GM21825 (cell line): ENCODE results near the gene LDLR.
"Not testable (repeated sequence)": the region's sequence is repeated elsewhere in the genome, so short reads cannot be mapped to it uniquely, and the experiment has no call there.

Experiments
- ATAC-seq: cut with Tn5 transposase; IDR thresholded peaks from one replicate; pipeline ENCODE4 v1.9.1; 2021; ENCODE audit warnings: mild to moderate bottlenecking, moderate library complexity; ENCODE audit not compliant: unreplicated experiment

LDLR gene

GRCh38 chr19:11103667-11104066 is 14.4 kb downstream of the LDLR start:
- ATAC-seq: not testable (repeated sequence)

DNA sequence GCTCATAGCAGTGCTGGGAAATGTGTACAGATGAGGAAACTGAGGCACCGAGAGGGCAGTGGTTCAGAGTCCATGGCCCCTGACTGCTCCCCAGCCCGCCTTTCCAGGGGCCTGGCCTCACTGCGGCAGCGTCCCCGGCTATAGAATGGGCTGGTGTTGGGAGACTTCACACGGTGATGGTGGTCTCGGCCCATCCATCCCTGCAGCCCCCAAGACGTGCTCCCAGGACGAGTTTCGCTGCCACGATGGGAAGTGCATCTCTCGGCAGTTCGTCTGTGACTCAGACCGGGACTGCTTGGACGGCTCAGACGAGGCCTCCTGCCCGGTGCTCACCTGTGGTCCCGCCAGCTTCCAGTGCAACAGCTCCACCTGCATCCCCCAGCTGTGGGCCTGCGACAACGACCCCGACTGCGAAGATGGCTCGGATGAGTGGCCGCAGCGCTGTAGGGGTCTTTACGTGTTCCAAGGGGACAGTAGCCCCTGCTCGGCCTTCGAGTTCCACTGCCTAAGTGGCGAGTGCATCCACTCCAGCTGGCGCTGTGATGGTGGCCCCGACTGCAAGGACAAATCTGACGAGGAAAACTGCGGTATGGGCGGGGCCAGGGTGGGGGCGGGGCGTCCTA is 15.9 kb downstream of the LDLR start:
- no peak for ATAC-seq

- no peak for ATAC-seq
These were observed 17.2 kb downstream of the LDLR start for GRCh38 chr19:11106477-11106876.

GRCh38 chr19:11108746-11109145 is 19.5 kb downstream of the LDLR start:
- ATAC-seq: no peak

- ATAC-seq: no peak
These were observed 22.0 kb downstream of the LDLR start for GRCh38 chr19:11111117-11111770.

DNA sequence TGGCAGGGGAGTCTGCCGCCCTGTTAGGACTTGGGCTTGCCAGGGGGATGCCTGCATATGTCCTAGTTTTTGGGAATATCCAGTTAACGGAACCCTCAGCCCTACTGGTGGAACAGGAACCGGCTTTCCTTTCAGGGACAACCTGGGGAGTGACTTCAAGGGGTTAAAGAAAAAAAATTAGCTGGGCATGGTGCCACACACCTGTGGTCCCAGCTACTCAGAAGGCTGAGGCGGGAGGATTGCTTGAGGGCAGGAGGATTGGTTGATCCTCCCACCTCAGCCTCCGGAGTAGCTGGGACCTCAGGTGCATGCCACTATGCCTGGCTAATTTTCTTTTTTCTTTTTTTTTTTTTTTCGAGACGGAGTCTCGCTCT is 22.5 kb downstream of the LDLR start:
- ATAC-seq: no peak

DNA sequence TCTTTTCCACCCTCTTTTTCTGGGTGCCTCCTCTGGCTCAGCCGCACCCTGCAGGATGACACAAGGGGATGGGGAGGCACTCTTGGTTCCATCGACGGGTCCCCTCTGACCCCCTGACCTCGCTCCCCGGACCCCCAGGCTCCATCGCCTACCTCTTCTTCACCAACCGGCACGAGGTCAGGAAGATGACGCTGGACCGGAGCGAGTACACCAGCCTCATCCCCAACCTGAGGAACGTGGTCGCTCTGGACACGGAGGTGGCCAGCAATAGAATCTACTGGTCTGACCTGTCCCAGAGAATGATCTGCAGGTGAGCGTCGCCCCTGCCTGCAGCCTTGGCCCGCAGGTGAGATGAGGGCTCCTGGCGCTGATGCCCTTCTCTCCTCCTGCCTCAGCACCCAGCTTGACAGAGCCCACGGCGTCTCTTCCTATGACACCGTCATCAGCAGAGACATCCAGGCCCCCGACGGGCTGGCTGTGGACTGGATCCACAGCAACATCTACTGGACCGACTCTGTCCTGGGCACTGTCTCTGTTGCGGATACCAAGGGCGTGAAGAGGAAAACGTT is 24.0 kb downstream of the LDLR start:
- no peak for ATAC-seq

GRCh38 chr19:11115042-11115441 is 25.8 kb downstream of the LDLR start:
- ATAC-seq: no peak

DNA sequence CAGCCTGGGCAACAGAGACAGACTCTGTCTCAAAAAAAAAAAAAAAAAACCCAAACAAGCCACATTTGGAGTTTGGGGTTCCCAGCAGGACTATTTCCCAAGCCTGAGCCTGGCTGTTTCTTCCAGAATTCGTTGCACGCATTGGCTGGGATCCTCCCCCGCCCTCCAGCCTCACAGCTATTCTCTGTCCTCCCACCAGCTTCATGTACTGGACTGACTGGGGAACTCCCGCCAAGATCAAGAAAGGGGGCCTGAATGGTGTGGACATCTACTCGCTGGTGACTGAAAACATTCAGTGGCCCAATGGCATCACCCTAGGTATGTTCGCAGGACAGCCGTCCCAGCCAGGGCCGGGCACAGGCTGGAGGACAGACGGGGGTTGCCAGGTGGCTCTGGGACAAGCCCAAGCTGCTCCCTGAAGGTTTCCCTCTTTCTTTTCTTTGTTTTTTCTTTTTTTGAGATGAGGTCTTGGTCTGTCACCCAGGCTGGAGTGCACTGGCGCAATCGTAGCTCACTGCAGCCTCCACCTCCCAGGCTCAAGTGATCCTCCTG is 26.7 kb downstream of the LDLR start:
- no peak for ATAC-seq

DNA sequence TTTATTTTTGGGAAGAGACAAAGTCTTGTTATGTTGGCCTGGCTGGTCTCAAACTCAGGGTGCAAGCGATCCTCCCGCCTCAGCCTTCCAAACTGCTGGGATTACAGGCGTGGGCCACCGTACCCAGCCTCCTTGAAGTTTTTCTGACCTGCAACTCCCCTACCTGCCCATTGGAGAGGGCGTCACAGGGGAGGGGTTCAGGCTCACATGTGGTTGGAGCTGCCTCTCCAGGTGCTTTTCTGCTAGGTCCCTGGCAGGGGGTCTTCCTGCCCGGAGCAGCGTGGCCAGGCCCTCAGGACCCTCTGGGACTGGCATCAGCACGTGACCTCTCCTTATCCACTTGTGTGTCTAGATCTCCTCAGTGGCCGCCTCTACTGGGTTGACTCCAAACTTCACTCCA is 27.2 kb downstream of the LDLR start:
- ATAC-seq: no peak

DNA sequence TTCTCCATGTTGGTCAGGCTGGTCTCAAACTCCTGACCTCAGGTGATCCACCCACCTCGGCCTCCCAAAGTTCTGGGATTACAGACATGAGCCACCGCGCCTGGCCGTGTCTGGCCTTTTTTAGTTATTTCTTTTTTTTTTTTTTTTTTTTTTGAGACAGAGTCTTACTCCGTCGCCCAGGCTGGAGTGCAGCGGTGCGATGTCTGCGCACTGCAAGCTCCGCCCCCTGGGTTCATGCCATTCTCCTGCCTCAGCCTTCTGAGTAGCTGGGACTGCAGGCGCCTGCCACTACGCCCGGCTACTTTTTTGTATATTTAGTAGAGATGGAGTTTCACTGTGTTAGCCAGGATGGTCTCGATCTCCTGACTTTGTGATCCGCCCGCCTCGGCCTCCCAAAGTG is 32.7 kb downstream of the LDLR start:
- not testable (repeated sequence) for ATAC-seq

GRCh38 chr19:11123114-11123513 is 33.9 kb downstream of the LDLR start:
- no peak for ATAC-seq

- not testable (repeated sequence) for ATAC-seq
These were observed 34.9 kb downstream of the LDLR start for GRCh38 chr19:11124157-11124556.

DNA sequence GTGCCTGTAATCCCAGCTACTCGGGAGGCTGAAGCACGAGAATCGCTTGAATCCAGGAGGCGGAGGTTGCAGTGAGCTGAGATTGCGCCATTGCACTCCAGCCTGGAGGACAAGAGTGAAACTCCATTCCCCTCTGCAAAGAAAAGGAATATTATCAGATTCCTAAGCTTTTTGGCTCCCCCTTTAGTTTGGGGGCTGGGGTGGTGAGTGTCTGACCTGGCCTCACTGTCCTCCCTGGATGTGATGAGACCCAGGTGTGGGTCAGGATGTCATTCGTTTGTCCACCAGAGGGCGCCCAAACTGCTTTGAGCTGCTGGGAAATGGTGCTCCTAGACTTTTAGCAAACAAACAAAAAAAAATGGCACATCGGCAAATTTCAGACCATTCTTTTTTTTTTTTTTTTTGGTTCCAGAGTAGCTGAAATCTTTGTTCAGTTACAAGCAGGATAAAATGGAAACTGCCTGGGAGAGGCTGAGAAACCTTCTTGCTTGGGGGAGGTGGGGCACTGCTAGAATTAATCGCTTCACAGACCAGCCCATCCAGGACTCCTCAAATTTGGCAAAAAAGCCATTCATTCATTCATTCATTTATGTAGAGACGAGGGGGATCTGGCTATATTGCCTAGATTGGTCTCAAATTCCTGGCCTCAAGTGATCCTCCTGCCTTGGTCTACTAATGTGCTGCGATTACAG is 36.9 kb downstream of the LDLR start:
- no peak for ATAC-seq

DNA sequence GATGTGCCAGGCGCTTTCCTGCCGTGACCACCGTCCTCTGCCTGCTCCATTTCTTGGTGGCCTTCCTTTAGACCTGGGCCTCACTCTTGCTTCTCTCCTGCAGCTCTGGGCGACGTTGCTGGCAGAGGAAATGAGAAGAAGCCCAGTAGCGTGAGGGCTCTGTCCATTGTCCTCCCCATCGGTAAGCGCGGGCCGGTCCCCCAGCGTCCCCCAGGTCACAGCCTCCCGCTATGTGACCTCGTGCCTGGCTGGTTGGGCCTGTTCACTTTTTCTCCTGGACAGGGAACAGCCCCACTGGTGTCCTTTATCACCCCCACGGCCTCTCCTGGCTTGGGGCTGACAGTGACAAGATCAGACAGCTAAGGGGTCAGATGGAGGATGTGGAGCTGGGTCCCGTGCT is 38.6 kb downstream of the LDLR start:
- ATAC-seq: no peak

DNA sequence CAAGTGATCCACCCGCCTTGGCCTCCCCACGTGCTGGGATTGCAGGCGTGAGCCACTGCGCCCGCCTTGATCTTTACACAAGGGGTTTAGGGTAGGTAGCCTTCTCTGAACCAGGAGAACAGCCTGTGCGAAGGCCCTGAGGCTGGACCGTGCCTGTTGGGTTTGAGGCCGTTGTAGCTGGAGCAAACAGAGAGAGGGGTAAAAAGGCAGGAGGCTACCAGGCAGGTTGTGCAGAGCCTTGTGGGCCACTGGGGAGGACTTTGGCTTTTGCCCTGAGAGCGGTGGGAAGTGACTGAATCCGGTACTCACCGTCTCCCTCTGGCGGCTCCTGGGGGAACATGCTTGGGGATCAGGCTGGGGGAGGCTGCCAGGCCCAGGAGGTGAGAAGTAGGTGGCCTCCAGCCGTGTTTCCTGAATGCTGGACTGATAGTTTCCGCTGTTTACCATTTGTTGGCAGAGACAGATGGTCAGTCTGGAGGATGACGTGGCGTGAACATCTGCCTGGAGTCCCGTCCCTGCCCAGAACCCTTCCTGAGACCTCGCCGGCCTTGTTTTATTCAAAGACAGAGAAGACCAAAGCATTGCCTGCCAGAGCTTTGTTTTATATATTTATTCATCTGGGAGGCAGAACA is 41.7 kb downstream of the LDLR start:
- no peak for ATAC-seq

GRCh38 chr19:11131471-11131870 is 42.2 kb downstream of the LDLR start:
- ATAC-seq: no peak

- no peak for ATAC-seq
These were observed 47.3 kb downstream of the LDLR start for GRCh38 chr19:11136400-11137101.

GRCh38 chr19:11137542-11138384 is 48.5 kb downstream of the LDLR start:
- no peak for ATAC-seq
